GM21367 (cell line): ENCODE measurements around the gene ARSG.
"Not testable (repeated sequence)": the region's sequence is repeated elsewhere in the genome, so short reads cannot be mapped to it uniquely, and the experiment has no call there.

Experiments used
- ATAC-seq: cut with Tn5 transposase; IDR thresholded peaks from one replicate; pipeline ENCODE4 v1.9.1; 2021; ENCODE audit not compliant: unreplicated experiment

The ARSG gene

DNA sequence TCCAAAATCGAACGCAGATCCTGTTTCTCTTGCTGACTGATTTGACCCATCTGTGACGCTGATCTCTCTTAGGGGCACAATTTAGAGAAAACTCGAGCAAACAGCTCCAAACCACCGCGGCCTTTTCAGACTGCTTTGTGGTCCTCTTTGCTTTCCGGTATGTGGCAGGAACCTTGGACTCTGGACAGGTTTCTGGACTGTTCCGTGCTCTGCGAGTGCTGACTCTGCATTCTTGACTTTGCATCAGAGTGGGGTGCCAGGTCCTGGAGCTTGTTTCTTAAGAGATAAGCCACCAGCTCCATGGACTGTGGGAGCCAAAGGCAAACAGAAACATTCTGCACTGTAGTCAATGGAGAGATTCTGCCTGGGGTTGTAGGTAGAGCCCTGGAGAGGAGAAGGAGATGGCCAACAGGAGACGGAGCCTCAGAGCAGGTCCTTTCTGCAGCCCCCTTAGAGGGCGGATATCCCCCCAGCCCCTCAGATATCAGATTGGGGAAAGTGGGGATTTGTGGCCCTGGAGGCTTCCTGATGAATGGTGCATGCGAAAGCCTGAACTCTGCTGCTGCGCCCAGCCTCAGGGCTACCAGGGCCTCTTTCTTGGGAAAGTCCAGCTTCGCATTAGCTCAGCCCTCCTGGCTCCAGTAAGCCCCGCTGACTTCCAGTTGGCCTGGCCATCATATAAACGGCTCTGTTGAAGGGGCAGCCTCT lies 100.4 kb downstream of the ARSG start:
- no peak for ATAC-seq

DNA sequence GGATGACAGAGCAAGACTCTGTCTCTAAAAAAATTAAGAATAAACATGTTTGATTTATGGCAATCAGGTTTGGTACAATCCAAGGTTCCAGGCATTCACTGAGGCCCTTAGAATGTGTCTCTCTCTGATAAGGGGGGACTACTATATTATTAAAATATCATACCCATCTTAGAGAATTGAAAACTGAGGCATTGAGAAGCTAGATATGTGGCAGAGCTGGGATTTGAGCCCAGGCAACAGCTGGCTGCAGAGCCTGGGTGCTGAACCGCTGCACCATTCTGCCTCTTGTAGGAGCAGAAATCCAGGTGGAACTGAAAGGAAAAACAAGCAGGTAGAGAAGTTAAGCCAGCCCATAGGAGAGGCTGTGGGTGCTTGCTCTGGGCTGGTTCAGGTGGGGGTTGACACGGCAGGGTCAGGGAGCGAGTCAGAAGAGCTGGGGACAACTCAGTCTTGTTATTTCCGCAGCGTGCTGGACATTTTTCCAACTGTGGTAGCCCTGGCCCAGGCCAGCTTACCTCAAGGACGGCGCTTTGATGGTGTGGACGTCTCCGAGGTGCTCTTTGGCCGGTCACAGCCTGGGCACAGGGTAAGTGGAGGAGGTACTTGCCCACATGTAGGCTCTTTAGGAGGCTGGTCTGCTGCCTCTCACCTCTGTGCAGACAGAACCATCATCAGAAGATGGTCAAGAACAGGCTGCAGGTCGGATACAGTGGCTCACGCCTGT lies 103.5 kb downstream of the ARSG start:
- ATAC-seq = no peak

DNA sequence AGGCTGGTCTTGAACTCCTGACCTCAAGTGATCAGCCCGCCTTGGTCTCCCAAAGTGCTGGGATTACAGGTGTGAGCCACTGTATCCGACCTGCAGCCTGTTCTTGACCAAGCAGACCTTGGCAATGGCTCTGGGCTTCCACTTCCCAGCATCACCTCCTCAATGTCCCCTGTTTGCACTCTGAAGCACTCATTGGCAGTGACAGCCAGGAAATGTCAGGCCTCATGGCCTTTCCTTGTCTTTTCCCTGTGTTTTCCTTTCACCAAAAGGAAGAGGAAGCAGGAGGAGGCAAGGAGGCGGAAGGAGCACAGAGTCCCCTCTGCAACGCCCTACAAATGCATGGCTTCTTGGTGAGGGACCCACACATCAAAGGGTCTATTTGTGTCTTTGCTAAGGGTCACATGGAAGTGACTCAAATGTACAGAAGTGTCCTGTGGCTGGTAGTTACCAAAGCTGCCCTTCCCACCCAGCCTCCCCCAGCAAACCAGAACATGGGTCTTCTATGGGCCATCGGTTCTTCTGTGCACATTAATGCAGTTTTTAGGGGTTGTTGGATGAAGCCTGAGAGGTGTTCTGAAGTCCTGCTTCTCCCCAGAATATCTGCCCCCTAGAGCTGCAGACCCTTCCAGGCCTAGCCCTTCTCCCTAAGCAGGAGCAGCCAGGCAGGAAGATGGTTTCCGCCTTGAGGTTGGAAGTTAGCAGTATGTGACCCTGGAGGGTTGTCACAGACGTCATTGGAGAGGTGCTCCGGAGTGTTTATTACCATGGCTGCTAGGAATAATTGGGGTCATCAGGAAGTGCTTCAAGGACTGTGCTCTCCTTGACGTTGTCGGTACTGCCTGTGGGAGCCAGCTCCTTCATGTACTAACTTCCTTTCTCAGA lies 105.2 kb downstream of the ARSG start:
- ATAC-seq = no peak

DNA sequence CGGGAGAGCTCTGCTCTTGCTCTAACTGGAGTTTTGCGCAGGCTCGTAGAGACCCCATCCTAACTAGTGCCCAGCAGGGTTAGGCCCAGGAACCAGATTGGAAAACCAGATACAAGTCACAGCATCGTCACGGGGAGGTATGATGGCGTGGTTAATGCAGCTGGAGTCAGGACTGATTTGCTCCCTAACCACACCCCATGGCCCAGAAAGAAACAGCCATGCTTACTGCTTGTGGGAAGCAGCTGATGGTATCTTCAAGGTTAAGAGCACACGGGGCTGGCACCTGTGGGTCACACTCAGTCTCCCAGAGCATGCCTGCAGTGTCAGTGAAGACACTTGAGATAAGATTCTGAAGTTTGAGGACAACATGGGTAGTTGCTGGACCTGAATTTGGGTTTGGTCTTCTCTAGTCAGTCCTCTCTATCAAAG lies 105.8 kb downstream of the ARSG start:
- ATAC-seq = no peak

DNA sequence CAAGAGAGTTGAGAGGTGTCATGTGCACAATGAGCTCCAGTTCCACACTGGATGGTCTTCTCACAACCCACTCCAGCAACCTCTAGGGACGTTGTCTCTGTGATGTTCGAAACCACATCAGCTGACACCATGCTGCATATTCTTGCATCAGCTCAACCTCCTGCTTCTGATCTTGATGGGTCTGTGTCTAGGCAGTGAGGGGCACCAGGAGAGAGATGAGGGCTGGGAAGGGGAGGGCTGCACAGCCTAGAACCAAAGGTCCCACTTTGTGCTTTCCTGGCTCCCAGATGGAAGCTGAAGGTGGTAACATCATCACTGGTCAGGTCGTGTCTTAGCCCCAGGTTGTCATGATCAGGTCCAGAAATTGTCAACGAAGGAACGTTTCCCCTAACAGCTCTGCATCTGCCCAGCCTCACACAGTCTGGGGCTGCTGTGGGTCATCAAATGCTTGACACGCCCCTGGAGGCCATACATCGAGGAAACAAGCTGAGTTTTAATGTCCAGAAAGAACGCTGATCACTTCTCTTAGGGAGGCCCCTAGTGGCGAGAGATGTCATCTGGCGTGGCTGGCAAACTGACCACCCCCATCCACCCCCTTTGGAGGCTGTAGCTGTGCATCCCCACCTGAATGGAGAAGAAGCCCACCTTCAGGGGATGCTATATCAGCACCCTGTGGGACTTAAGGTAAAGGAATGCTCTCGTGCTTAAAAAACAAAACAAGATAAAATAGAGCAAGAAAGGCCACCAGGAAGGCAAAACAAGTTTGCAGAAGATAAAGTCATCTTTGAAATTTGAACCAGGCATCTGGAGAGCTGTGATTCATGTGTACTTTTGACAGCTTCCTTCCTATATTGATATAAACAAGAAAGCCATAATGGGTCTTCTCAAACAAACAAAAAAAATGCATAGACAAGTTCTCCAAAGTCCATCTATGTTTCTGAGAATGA lies 107.7 kb downstream of the ARSG start:
- no peak for ATAC-seq

DNA sequence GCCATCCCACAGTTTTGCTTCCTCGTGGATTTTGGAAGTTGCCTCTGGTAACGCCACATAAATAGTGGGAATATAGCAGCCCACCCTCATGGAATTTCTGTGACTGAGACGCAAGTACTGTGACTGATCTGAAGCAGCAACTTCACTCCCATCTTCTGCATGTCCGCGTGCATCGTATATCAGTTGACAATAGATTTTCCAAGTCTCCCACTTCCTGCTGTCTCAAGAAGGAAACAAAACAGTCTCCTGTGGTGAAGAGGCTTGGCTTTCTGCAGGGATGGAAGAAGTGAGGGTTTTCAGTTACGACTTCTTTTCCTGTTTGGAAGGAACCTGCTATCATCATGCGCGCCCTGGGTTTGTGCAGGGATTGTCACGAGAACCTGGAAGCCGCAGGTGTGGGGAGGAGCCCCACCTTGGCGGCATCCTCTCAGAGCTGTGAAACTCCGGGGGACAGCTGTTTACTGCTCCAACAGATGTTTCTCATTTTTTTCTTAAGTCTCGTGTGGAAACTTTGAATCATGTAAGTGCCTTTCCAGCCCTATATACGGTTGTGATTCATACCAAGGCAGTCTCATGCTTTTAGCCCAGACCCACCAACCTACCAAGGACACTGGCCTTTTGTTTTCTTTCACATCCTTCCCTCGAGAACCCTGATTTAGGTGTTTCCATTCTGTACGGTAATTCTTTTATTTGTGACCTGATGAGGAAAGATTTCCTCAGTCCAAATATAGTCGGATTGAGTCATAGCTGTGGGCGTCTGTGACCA lies 108.5 kb downstream of the ARSG start:
- no peak for ATAC-seq

DNA sequence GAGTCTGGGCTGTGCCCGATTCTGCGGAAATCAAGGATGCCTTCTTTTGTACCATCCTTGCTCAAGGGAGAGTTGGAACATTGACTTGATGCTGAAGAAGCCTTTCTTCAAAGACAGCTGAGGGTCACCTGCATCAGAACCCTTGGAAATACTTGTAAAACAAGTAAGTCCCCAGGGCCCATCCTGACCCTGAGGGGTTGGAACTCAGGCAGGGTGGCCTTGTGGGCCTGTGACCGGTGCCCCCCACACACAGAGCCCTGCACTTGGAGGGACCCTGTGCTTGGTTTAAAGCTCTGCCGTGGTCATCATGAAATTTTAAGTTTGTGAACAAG lies 109.1 kb downstream of the ARSG start:
- ATAC-seq = no peak

DNA sequence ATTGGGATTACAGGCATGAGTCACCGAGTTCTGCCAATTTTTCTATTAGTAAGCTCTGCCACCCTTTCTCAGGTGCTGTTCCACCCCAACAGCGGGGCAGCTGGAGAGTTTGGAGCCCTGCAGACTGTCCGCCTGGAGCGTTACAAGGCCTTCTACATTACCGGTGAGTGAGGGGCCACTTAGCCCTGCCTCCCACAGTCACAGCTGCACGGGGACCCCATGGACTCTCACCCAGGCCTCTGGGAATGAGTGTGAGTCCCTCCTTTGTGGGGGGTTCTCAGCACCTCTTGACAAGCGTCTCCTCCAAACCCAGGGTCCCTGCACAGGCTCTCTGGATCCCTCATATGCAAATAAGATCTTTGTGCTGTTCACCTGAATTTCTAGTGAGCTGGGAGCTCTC lies 110.0 kb downstream of the ARSG start:
- ATAC-seq = no peak

DNA sequence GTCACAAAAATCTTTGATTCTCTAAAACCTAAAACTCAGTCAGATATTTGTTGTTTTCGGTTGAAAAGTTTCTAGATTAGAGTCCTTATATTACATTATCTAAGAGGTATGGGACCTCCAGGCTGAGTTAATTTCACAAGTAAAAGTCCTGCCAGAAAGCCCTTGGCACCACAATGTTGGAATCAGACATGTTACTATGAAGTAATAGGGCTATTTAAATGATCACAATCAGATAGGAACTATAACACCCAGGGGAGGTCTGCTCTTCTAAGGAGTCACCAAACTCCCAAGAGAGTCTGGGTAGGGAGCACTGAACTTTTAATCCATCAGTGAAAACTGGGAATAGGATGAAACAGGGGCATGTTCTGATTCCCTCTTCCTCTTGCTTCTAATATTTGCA lies 111.8 kb downstream of the ARSG start:
- ATAC-seq = no peak

DNA sequence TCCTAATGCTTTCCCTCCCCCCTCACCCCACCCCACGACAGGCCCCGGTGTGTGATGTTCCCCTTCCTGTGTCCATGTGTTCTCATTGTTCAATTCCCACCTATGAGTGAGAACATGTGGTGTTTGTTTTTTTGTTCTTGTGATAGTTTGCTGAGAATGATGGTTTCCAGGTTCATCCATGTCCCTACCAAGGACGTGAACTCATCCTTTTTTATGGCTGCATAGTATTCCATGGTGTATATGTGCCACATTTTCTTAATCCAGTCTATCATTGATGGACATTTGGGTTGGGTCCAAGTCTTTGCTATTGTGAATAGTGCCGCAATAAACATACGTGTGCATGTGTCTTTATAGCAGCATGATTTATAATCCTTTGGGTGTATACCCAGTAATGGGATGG lies 112.5 kb downstream of the ARSG start:
- ATAC-seq = not testable (repeated sequence)

DNA sequence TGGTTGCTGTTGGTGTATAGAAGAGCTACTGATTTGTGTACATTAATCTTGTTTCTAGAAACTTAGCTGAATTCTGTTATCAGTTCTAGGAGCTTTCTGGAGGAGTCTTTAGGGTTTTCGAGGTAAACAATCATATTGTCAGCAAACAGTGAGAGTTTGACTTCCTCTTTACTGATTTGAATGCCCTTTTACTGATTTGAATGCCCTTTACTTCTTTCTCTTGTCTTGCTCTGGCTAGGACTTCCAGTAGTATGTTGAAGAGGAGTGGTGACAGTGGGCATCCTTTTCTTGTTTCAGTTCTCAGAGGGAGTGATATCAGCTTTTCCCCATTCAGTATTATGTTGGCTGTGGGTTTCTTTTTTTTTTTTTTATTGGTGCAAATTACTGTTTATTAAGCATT lies 116.4 kb downstream of the ARSG start:
- not testable (repeated sequence) for ATAC-seq

DNA sequence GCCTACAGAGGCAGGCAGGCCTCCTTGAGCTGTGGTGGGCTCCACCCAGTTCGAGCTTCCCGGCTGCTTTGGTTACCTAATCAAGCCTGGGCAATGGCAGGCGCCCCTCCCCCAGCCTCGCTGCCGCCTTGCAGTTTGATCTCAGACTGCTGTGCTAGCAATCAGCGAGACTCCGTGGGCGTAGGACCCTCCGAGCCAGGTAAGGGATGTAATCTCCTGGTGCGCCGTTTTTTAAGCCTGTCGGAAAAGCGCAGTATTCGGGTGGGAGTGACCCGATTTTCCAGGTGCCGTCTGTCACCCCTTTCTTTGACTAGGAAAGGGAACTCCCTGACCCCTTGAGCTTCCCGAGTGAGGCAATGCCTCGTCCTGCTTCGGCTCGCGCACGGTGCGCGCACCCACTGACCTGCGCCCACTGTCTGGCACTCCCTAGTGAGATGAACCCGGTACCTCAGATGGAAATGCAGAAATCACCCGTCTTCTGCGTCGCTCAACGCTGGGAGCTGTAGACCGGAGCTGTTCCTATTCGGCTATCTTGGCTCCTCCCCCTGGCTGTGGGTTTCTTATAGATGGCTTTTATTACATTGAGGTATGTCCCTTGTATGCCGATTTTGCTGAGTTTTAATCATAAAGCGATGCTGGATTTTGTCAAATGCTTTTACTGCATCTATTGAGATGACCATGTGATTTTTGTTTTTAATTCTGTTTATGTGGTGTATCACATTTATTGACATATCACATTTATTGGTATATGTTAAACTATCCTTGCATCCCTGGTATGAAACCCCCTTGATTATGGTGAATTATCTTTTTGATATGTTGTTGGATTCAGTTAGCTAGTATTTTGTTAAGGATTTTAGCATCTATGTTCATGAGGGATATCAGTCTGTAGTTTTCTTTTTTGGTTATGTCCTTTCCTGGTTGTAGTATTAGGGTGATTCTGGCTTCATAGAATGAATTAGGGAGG lies 122.6 kb downstream of the ARSG start:
- ATAC-seq = not testable (repeated sequence)

DNA sequence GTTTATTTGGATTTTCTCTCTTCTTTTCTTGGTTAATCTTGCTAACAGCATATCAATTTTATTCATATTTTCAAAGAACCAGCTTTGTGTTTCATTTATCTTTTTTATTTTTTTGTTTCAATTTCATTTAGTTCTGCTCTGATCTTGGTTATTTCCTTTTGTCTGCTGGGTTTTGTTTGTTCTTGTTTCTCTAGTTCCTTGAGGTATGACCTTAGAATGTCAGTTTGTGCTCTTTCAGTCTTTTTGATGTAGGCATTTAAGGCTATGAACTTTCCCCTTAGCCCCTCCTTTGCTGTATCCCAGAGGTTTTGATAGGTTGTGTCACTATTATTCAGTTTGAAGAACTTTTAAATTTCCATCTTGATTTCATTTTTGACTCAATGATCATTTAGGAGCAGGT lies 123.6 kb downstream of the ARSG start:
- ATAC-seq = not testable (repeated sequence)

DNA sequence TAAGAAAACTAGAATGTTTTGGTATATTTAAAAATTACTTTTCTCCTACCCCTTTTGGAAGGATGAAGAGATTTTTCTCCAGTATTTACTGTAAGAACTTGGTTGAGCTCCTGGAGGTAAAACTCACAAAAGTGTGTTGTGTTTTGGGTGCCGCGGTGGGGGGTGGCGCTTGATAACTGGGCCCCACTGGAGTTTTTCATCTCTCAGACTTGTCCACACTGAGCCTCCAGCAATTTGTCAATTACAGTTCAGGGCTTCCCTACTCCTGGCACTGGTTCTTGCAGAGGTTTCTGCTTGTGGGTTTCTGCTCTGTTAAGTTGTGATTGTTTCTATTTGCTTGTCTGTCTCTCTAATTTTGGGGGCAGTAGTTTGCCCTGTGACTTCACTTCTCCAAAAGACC lies 126.0 kb downstream of the ARSG start:
- ATAC-seq = no peak

DNA sequence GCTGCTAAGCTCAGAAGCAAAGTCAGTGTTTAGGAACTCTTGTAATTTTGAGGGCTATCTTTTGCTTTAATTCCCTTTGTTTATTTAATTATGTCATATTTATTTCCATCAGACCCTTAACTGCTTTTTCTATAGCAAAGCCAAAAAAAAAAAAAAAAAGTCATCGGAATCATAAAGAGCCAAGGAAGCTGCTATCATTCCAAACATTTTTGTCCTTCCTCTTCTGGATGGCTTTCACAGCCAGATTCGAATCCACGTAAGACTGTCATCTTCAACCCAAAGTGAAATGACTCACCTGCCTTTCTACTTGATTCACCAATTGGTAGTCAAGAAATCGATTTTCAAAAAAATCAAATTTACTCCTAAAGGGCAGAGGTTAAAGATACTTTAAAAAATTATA lies 127.6 kb downstream of the ARSG start:
- ATAC-seq = no peak

DNA sequence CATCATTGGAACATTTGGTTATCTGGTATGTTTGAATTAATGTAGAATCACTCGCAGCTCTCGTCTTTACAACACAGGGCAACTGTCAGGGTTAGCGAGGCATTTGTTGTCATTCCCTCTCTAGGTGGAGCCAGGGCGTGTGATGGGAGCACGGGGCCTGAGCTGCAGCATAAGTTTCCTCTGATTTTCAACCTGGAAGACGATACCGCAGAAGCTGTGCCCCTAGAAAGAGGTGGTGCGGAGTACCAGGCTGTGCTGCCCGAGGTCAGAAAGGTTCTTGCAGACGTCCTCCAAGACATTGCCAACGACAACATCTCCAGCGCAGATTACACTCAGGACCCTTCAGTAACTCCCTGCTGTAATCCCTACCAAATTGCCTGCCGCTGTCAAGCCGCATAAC lies 128.8 kb downstream of the ARSG start:
- ATAC-seq = no peak

DNA sequence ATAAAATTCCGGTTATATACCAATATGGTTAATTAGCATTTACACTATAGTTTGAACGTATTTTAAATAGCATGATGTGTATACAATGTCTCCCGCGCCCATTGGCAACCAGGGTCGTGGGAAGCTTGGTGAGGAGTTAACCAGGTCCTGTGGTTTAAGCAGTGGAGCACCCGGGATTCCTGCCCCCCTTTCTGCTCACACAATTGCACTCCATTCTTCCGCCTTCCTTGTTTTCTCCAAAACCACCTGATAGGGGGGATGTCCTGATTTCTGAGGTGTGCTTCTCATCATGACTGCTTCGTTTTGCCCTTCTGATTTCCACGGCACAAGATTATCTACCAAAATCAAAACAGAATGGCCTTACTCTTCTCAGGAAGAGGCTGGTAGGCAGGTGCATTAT lies 130.2 kb downstream of the ARSG start:
- no peak for ATAC-seq

DNA sequence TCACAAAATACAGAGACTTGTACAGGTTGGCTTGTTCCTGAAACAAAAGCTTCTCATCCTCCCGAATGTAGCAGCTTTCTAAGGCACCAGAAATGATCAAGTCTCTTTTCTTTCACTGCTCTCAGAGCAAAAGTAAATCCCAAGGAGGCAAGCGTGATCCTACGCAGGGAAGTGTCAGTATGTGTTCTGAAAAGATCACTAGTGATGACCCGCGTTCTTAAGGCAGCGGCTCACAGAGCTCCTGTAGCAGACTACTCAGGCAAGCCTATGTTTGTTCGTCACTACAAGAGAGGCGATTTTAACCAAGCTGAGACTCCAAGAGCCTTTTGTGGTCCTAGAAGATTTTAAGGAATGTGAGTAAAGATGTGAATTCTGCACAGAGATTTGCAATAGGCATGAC lies 131.5 kb downstream of the ARSG start:
- ATAC-seq = no peak

DNA sequence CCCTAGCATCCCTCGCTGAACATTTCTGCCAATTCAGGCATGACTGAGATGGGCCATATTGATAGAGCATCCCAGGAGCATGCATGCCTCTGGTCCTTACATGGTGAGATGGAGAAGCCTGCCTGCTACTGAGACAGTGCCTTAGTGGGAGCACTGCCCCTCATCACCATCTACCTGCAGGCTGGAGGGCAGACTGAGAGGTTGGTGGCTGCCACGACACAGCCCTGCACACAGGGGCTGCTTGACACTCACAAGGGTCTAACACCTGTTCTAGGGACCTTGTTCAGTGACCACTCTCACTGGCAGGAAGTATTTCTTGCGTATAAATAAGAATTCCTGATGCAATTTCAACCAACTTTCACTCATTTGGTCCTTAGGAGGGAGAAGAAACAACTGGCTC lies 132.0 kb downstream of the ARSG start:
- no peak for ATAC-seq
